ENCODE data around the gene TRABD2B.

Gene TRABD2B

DNA sequence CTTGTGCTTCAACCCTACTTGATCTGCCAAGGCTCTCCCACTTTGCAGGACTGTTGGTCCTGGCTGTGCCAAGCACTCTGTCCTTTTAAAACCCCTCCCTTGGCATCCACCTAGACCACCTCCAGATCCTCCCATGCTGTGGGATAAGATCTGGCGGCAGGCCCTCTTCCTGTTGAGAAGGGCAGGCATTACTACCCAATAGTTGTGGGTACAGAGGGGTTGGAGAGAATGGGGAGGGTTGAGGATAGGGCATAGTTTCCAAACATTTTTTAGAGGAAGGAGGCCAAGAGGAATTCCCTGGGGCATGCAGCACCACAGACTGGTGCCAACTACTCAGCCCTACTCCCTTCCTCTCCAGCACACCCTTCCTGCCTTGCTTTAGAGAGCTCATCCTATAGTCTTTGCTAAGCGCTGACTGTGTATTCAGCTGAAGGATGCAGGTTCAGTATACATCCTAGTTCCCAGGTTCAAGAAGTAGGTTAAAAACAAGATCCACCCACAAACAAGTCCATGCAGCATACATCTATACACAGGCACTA is 70.7 kb downstream of the TRABD2B start:
- FAIRE-seq, result no peak
- TF ChIP-seq, protein P1, sequence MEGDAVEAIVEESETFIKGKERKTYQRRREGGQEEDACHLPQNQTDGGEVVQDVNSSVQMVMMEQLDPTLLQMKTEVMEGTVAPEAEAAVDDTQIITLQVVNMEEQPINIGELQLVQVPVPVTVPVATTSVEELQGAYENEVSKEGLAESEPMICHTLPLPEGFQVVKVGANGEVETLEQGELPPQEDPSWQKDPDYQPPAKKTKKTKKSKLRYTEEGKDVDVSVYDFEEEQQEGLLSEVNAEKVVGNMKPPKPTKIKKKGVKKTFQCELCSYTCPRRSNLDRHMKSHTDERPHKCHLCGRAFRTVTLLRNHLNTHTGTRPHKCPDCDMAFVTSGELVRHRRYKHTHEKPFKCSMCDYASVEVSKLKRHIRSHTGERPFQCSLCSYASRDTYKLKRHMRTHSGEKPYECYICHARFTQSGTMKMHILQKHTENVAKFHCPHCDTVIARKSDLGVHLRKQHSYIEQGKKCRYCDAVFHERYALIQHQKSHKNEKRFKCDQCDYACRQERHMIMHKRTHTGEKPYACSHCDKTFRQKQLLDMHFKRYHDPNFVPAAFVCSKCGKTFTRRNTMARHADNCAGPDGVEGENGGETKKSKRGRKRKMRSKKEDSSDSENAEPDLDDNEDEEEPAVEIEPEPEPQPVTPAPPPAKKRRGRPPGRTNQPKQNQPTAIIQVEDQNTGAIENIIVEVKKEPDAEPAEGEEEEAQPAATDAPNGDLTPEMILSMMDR (IDR thresholded peaks at IDR 0.05; ENCODE audit: insufficient read depth, missing control alignments), result no peak
- DNase-seq (ENCODE audit: insufficient read length, low spot score), result no peak

DNA sequence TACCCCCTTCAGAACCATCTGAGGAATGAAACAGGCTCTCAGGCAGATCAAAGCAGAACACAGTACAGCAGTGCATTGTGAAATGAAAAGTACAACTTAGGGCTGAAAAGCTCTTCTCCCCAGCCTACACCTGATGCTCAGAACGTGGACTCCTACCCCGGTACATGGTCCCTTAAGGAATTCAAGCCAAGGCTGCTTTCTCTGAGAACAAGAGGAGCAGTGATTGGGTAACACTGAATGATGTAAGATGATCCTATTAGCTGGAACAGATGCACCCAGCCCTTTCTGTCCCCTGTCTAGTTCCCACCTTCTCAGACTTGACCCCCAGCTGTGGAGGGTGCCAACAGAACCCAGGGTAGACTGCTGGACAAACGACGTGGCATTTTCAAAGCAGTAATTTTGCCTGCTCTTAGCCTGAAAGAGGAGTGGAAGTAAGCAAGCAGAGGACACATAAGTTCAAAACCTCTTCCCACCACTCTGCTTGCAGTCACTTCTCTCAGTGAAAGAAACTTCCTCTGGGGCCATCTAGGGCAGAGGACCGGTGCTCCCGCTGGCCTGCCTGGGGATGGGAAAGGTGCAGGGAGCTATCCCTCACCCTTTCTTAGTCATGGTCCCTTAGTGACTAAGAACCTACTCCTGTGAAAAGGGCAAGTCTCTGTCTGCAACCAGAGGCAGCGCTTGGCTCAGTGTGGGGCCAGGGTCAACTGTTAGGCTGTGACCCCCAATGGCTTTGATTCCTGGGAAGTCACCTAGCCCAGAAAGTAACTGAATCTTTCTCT is 72.7 kb downstream of the TRABD2B start:
- DNase-seq (ENCODE audit: insufficient read length, low spot score) (no peak), FAIRE-seq (no peak)
- TF ChIP-seq, protein P1 (IDR thresholded peaks at IDR 0.05; ENCODE audit: insufficient read depth, missing control alignments), result no peak

DNA sequence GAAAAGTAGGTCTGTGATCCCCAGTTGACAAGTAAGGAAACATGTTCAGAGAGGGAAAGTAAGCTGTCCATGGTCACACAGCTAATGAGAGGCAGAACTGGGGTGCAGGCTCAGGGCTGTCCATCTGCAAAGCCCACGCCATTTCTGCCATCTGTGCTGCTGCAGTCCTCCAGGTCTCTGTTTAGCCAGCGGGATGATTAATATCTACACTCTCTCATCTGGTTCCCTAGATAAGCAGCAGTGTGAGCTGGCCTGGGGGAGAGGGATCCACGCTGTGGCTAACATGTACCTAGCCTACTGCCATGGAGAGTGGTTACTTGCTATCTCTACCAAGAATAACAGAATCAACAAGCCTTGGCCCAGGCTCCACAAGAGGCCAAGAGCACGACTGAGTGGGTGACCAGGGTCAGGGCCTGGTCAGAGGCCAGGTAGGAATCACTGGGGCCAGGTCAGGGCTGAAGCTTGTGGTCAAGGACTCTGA is 75.2 kb downstream of the TRABD2B start:
- FAIRE-seq, result no peak
- TF ChIP-seq, protein P1 (IDR thresholded peaks at IDR 0.05; ENCODE audit: insufficient read depth, missing control alignments), result no peak
- no peak for DNase-seq (ENCODE audit: insufficient read length, low spot score)

DNA sequence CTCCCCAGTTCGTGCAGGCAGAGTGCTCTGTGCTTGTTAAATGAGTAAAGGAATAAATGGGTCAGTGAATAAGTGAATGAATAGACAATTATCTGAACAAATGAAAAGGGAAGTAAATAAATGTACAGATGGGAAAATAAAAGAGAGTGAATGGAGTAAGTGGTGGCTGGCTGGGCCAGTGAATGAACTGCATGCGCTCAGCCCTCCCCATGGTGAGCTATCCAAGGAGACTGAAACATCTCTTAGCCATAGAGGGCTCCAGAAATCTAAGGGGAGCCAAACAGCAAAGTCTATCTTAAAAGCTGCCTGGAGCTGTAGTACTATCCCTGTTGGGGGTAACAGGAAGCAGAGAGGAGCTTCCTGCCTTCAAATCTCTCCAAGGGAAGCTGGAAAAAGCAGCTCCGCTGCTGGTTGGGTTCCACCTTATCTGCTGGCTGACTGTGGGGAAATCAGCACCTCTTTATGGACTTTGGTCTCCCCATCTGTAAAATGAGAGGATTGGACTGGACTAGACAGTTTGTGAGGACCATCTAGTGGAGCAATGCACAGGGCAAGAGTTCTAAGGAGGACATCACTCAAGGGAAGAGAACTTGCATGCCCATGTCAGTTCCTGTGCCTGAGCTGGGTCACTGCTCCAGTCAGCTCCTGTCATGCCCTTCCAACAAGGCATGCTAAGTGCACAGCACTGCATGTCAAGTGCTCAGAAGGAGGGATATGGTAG is 77.9 kb downstream of the TRABD2B start:
- TF ChIP-seq, protein P1 (IDR thresholded peaks at IDR 0.05; ENCODE audit: insufficient read depth, missing control alignments), result no peak
- DNase-seq (ENCODE audit: insufficient read length, low spot score) (no peak), FAIRE-seq (no peak)

DNA sequence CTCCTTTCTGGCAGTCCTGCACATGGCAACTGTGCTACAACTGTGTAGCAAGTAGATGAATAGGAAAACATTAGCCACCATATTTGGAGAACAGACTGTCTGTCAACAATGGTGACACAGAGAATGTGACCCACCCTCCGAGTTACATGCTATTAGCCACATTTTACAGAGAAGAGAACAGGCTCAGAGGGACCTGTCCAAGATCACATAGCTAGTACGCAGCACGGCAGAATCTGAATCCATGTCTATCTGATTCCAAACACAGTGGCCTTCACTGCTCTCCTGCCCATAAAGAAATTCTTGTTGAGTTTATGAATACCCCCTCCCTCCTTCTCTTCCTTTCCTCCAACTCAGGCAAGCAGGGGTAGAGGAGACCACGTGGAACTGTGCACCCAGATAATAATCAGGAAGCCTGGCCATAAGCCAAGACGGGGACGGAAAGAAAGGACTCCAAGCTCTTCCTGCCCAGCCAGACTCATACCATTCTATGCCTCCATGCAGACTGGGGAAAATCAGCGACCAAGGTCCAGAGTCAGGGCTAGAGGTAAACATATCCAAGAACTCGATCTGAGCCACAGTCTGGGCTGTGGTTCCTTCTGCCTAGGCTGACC is 78.8 kb downstream of the TRABD2B start:
- DNase-seq (ENCODE audit: insufficient read length, low spot score) (no peak), FAIRE-seq (no peak)
- TF ChIP-seq, protein P1 (IDR thresholded peaks at IDR 0.05; ENCODE audit: insufficient read depth, missing control alignments), result no peak

DNA sequence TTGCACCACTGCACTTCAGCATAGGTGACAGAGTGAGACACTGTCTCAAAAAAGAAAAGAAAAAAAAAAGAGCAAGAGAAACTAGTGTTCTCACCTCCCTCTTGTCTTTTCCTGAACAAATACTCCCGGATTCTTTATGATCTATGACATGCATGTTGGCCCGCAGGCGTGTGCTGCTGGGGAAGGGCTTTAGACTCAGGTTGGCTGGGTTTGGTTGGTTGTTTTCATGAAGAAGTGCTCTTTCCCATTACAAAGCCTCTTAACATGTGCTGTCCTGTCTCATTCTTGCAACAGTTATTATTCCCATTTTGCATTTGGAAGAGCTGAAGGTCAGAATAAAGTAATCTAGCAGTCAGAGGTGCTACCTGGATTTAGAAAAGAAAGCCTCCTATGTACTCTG is 79.5 kb downstream of the TRABD2B start:
- DNase-seq (ENCODE audit: insufficient read length, low spot score), result no peak
- FAIRE-seq, result no peak
- TF ChIP-seq, protein P1 (IDR thresholded peaks at IDR 0.05; ENCODE audit: insufficient read depth, missing control alignments), result no peak

Measured in D721Med (cell line).